Fibroblast of skin of right biceps (primary cell): ENCODE data around the gene OR51F1.
"Not testable (repeated sequence)": the region's sequence is repeated elsewhere in the genome, so short reads cannot be mapped to it uniquely, and the experiment has no call there.

Source experiments
- DNase-seq: peaks from one replicate; pipeline ENCODE4 v3.0.0-alpha.2; 2013

Gene OR51F1

DNA sequence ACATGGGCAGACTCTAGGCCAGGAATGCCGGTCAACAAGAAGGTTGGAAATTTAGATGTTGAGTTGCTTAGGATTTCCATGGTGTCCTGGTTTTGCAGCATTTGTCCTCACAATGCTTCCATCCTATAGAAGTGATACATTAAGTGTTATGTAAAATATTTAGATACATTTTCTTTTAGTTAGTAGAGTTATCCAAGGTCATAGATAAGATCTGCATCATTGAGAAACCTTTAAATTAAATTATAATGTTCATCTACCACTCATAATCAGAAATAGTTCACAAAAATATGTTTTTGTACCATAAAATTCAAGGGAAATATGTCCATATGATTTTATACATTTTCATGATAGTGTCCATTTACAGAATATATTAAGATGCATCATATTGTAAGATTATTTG, at the start of gene OR51F1:
OR51F1 (minus strand) TSS at position 101 of the 400 bp plus-strand sequence; CDS start at position 101, 0 bp downstream.
- no peak for DNase-seq

DNA sequence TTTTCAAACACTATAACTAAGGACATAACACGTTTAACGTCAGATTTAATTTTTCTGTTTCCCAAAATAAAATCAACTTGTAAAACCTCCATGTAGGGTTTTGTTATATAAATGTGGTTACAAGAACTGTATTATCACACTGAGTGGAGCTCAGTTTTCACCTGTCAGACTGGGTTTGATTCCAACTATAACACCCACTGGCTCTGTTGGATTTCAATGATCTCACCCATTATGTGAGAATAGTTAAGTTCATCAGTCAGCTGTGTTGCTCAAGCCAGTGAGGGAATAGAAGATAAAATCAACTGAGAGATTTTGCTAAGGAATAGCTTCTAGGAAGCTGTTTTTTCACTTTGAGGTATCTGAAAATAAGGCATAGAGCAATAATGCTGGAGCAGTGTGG, 39.5 kb upstream of the OR51F1 start:
- no peak for DNase-seq

GRCh38 chr11:4808476-4808875, 38.7 kb upstream of the OR51F1 start:
- no peak for DNase-seq

DNA sequence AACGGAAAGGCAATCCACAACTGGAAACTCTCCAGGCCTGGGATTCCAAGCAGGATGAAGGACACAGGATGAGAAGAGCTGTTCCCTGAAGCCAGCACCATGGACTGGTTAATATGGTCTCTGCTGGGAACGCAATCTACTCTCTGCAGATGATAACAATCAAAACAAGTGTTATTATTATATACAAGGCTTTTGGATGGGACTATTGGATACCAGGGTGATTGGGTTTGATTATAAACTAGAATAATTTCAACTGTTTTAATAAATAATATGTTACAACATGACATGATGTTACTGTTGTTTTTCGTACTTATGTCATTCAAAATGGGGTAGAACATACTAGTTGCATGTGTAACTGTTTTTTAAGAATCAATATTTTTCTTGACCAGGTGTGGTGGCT, 34.5 kb upstream of the OR51F1 start, which contains the start of gene OR52R1:
OR52R1 (minus strand) TSS at position 101 of the 400 bp plus-strand sequence; CDS start at position 101, 0 bp downstream.
- DNase-seq = no peak

GRCh38 chr11:4801316-4801715, 31.6 kb upstream of the OR51F1 start:
- DNase-seq = not testable (repeated sequence)

DNA sequence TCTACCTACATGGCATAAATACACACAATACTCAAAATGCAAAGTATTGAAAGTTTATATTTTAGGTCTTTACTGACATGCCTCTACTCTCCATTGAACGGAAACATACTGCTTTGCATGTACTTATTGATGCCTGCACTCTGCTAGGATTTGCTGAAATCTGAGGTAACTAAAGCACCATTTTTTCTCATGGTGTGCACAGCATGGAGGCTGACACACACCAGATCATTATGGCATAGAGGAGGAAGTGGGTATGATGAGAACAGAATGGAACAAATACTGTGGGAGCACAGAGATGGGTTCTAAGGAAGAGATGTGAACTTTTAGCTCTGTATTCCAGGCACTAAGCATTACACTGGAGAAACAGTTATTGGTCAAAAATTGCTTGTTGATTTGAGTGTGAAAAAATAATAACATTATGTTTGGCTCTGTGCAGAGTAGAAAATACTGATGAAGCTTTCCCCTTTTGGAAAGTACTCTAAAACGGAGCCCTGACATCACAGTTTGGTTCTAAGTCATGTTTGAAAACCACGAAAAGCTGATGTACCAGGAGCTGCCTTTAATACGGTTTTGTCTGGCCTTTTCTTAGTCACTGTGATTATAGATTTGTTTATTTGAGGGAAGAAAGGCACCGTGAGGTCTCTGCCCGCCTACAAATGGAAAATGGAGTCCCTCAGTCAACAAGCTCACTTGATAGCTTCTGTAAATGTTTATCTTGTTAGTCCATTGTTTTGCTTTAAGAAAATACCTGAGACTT, 28.9 kb upstream of the OR51F1 start:
- no peak for DNase-seq

GRCh38 chr11:4797206-4797605, 27.5 kb upstream of the OR51F1 start:
- DNase-seq = no peak

GRCh38 chr11:4782454-4782853, 12.7 kb upstream of the OR51F1 start:
- no peak for DNase-seq

DNA sequence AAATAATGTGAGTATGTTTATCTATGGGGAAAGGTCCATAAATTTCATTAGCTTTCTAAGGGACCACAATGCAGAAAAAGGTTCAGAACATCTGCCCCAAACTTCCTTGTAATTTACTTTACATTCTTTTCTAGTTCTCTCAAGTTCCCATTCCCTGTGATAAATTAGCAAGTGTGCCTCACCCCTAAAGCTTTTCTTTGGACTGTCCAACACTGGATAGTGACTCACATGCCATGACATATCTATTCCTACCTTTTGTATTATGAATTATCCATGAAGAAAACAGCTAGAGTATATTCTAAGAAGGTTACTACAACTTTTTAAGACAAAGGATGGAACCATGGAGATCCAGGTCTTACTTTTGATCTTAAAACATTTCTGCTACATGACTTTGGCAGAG, 1.6 kb downstream of the OR51F1 start:
- no peak for DNase-seq

- DNase-seq = no peak
Measured at GRCh38 chr11:4766420-4767043, 3.2 kb downstream of the OR51F1 start.

DNA sequence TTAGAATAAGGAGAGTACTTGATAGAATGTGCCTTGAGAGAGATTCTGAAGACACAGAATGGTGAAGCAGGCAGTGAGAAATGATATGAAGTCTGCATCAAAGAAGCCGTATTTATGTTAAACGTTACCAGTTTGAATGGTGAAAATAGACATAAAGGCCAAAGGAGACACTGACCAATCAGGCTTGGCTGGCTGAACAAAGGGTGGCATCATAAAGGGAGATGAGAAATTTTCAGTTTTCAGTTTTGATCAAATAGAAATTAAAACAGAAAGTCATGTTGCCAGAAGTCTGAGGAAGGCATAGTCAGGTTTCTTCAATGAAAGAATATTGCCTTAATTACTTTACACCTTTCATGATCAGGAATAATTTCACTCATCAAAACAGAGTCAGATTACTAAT, 6.6 kb downstream of the OR51F1 start:
- no peak for DNase-seq

DNA sequence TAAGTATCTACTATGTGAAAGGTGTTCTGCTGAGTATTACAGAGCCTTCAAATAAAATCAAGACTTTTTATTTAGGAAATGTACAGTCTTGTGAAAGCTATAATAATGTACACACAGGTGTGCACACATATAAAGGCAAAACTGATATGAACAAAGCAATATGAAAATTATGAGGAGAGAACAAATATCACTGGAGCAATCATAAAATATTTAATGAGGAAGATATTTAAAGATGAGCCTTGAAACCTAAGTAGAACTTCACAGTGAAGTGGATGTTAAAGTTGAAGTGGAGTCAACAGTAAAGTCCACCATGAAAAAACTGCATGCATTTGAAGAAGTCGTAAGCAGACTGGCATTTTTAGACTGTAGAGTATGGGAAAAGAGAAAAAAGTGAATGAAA, 18.5 kb downstream of the OR51F1 start:
- DNase-seq = no peak

- DNase-seq = no peak
Measured at GRCh38 chr11:4748438-4748837, 21.3 kb downstream of the OR51F1 start.

DNA sequence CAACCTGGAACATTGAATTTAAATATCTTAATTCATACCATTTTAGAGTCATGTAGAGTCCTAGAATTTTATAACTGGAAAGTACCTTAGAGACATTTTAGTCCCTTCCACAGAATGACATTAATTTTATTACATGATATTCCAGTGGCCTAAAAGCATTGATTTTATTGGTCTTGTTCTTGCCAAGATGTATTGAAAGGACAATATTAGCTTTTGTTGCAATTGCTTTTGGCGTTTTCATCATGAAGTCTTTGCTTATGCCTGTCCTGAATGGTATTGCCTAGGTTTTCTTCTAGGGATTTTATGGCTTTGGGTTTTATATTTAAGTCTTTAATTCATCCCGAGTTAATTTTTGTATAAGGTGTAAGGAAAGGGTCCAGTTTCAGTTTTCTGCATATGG, 29.0 kb downstream of the OR51F1 start:
- DNase-seq = no peak

- no peak for DNase-seq
Measured at GRCh38 chr11:4727171-4727570, 42.6 kb downstream of the OR51F1 start.

- DNase-seq = not testable (repeated sequence)
Measured at GRCh38 chr11:4722616-4723534, 46.9 kb downstream of the OR51F1 start.
